Colon (tissue), 2 donors: ENCODE data around the gene MDN1.
"Not testable (repeated sequence)": the region's sequence is repeated elsewhere in the genome, so short reads cannot be mapped to it uniquely, and the experiment has no call there.

Experiments used
- FAIRE-seq: peaks from 2 replicates; lab custom pipeline; 2012; peaks lifted over from hg19 to GRCh38; lab: Jason Lieb, UNC
- donor health status: control.
- donor health status: control.

MDN1 gene

DNA sequence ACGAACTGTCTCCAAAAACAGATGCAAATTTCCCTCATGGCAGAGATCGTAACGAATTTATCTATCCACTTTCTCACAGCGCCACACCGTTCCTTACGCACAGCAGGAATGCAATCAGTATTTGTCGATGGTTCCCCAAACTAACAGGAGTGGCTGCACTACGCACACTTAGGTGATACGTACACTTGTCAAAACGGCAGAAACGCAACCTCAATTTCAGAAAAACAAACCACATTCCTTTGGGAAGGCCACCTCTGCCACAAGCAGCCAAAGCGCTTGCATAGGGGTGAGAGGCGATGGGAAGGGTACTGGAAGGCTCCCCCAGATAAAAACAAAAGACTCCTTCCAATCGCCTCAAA, 638 bp downstream of the MDN1 start:
- no peak for FAIRE-seq

DNA sequence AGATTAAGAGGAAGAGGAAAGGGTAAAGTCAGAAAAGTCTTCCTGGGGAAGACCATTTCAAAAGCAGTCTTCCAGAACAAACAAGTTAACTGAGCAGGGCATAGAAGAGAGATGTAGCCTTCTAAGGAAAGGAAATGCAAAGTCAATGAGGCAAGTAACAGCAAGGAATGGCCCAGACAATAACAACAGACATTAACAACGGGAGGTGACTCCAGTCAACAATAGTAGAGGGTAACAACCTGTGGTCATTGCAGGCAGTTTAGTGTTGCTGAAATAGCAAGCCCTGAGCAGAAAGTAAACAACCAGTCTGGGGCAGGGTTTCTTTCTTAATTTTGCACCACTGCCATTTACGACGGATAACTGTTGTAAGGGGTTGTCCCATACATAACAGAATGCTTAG, 2.1 kb downstream of the MDN1 start:
- FAIRE-seq = no peak

DNA sequence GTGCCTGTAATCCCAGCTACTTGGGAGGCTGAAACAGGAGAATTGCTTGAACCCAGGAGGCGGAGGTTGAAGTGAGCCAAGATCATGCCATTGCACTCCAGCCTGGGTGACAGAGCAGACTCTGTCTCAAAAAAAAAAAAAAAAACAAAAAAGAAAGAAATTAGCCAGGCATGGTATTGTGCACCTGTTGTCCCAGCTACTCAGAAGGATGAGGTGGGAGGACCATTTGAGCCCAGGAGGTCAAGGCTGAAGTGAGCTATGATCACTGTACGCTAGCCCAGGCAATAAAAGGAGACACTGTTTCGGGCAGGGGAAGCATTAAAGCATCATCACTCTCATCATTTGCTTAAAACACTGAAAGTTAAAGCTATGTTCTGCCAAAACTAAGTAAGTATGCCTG, 6.2 kb downstream of the MDN1 start:
- FAIRE-seq = not testable (repeated sequence)

DNA sequence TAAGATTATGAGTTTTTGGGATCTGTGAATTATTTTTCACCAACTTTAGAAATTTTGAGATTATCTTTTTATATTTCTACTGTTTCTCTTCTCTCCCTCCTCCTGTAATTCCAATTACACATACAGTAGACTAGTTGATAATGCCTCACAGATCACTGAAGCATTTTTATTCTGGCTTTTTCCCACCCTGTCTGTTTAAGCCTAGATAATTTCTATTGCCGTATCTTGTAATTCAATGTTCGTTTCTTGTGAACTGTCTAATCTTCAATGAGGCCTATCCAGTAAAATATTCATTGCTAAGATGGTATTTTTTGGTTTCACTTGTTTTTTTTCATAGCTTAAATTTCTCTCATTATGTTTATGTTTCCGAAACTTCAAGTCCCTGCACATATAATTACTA, 12.0 kb downstream of the MDN1 start:
- no peak for FAIRE-seq

DNA sequence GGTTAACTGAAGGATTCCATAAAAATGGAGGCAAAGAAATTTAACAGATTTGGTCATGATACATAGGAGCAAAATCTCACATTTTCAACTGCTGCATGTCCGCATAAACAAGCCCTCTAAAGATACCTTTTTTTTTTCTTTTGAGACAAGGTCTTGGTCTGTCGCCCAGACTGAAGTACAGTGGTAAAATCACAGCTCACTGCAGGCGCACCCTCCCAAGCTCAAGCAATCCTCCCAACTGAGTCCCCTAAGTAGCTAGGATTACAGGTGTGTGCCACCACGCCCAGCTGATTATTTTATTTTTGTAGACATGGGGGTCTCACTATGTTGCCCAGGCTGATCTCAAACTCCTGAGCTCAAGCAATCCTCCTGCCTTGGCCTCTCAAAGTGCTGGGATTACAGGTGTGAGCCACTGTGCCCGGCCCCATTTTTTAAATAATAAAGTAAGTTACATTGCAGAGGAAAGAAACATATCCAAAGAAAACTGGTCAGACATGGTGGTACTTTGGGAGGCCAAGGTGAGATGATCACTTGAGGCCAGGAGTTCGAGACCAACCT, 13.7 kb downstream of the MDN1 start:
- no peak for FAIRE-seq

DNA sequence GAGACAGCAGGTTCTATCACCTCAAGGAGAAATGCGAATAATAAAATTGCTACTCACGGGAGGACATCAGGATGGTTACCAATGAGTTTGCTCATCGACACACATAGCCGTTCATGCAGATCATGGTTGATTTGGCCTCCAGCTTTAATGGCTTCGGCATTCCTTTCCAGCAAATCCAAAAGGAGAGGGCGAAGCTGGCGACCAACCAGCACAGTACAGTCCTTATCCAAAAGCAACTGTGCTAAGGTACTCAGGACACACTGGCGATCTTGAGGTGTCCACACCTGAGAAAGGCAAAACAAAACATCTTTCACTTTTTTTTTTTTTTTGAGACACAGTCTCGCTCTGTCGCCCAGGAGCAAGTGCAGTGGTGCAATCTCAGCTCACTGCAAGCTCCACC, 16.3 kb downstream of the MDN1 start:
- no peak for FAIRE-seq

DNA sequence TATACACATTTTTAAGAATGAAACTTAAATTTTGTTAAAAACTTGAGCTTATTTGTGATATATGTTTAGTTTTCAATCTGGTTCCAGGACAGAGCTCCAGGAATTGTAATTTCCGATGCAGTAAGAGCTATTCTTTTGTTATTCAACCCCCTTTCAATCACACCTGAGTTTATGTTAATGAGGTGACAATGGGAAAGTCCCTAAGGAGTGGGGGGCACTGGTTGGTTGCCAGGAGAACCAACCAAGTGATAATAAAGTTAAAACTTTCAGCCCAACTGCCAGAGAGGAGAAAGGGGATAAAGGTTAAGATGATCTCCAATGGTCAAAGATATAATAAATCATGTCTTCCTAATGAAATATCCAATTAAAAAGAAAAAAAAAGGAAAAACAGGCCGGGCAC, 19.8 kb downstream of the MDN1 start:
- no peak for FAIRE-seq

DNA sequence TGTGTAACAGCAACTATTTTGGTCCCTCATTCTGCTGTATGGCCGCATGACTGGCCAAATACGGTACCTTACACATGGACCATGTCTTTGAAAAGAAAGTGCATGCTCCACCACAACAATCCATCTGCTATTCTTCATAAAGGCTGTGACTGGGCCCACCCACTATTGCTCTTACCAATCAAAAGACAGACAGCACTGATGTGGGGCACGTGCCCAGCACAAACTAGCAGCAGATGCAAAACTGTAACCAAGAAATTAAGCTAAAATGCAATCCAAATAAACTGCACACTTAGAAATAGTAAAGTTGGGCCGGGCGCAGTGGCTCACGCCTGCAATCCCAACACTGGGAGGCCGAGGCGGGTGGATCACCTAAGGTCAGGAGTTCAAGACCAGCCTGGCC, 20.5 kb downstream of the MDN1 start:
- no peak for FAIRE-seq

DNA sequence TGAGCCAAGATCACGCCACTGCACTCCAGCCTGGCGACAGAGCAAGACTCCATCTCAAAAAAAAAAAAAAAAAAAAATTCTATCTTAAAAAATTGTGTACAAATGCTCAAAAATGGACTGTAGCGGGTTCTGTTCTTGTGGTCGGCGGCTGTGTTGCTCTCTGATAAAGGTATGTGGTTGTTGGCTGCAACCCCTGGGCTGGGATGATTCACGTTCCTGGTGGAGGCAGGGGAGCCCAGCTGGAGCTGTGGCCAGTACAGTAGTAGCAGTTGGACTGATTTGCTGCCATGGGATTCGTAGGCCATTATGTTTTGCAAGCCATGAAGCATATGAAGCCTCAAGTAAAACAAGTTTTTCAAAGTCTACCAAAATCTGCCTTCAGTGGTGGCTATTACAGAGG, 22.3 kb downstream of the MDN1 start:
- FAIRE-seq = no peak

DNA sequence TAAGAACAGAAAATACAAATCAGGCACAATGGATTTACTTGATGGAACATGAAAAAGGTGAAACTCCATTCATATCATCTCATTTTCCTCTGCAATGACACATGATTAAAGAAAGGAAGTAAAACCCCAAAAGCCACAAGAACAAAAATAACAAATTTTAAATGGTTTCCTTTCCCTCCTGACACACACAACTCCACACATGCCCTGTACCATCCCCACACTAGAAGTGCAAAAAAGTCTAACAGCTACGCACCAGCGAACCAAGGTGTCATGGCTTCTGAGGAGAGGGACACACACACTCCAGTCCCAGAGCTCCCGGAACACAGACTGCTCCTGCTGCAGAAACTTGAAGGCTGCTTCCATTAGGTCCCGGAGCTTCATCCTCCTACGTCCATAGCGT, 25.3 kb downstream of the MDN1 start:
- FAIRE-seq = no peak

DNA sequence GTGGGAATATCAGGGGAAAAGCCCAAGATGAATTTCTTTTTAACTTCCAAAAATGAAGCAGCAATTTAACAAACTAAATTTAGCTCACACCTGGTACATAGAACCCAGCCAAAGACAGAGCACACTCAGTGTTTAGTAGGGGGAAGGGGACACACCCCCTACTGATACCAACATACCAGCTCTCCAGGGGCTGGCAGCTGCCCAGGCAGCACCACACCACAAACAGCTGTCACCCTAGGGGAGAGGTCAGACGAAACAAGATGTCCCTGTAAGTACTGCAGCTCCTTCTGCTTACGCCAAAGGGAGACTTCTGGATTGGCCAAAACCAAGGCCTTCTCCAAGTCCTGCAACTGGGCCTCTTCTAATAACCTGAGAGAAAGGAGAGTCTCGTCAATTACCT, 26.0 kb downstream of the MDN1 start:
- FAIRE-seq = no peak

DNA sequence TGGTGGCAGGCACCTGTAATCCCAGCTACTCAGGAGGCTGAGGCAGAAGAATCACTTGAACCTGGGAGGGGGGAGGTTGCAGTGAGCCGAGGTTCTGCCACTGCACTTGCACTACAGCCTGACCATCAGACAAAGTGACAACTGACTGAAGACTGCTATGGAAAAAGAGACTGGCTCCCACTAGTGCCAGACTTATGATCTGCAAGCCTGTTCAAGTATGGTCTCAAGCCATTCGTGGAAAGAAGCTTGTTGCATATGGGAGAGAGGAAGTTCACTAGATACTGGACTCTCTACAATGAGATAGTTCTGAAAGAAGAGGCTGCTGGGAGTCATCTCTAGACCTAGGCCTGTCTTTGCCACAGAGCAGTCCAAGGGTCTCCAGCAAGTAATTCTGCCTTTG, 26.7 kb downstream of the MDN1 start:
- no peak for FAIRE-seq

DNA sequence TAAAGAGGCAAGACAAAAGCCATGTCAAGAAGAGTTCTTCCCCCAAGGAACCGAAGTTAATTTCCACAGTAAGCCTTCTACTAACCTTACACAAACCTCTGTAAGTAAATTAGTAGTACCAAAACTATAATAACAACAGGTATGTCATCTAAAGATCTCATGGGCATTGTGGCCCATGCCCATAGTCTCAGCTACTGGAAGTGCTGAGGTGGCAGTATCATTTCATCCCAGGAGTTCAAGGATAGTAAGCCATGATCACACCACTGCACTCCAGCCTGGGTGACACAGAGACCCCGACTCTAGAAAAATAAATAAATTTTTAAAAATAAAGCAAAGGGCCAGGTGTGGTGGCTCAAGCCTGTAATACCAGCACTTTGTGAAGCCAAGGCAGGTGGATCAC, 29.2 kb downstream of the MDN1 start:
- no peak for FAIRE-seq

DNA sequence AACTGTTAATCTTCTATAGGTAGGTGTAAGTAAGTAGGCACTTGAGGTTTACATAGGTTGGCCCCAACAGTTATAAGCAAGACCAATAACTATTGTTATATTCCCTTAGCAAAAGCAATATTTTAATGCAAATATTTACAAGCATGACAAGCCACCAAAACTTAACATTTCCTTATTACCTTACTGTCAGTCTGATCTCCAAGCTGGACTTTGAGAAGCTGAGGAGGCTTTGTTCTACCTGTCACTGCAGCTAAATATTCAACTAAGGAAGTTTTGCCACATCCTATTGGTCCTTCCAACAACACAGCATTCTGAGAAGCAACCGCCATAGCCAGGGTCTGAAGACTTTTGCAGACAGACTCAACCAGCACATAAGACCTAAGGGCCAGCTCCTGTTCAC, 29.6 kb downstream of the MDN1 start:
- FAIRE-seq = no peak

DNA sequence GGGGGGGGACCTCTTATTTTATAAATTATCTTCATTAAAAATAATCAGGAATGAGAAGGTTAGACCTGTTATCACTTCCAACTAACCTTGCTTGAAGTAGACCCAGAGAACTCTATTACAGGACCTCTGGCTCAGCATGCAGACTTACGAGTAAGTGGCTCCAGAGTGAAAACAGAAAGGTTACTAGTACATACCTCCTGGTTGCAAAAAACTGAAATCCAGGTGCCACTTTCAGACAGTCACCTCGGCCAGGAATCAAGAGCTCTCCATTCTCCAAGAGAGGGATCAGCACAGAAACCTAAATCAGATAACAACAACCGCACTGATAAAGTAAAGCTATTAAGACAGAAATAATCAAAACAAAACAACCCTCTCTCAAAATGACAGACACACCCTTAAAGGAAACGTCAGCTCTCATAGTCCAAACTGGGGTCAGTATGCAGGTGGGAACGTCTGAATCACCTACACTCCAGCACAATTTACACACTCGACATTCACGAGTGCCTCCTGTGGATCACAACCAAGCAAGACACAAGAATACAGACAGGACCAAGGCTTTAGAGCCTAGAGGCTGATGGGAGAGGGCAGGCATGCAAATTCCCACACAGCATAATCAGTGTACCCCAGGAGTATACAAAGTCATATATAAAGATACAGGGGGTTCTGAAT, 31.8 kb downstream of the MDN1 start:
- no peak for FAIRE-seq

DNA sequence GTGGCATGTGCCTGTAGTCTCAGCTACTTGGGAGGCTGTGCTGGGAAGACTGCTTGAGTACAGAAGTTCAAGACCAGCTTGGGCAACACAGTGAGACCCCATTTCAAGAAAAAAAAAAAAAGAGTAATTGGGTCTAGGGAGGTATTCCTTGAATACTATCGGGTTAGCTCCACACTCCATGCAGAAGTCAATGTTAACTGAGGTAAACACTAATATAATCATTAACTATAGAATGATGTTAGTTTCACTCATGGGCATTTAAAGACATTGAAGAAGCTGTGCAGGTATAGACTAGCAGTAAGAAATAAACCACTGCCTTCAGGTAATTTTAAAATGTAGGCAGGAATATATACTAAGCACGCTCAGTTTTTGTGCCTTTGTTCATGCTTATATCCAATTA, 32.6 kb downstream of the MDN1 start:
- no peak for FAIRE-seq

DNA sequence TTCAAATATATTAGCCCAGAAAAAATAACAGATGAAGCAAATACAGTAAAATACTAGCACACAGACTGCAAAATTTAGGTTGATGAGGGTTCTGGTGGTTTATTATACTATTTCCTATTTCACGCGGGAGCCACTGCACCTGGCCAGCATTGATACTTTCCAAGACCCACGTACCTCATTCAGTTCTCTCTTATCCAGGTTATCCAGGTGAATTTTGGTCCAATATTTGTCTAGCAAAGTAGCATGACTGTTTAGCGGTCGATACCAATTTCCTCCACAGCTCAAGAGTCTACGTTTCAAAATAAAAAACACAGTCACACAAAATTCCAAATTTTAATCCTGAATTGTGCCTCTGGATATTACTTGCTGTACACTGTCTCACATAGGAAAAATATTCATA, 34.8 kb downstream of the MDN1 start:
- no peak for FAIRE-seq

DNA sequence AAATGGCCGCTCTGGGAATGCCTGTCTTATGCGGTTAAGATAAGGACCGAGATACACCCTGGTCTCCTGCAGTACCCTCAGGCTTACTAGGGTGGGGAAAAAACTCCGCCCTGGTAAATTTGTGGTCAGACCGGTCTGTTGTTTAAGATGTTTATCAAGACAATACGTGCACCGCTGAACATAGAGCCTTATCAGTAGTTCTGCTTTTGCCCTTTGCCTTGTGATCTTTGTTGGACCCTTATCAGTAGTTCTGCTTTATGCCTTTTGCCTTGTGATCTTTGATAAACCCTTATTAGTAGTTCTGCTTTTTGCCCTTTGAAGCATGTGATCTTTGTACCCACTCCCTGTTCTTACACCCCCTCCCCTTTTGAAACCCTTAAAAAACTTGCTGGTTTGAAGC, 36.3 kb downstream of the MDN1 start:
- not testable (repeated sequence) for FAIRE-seq

DNA sequence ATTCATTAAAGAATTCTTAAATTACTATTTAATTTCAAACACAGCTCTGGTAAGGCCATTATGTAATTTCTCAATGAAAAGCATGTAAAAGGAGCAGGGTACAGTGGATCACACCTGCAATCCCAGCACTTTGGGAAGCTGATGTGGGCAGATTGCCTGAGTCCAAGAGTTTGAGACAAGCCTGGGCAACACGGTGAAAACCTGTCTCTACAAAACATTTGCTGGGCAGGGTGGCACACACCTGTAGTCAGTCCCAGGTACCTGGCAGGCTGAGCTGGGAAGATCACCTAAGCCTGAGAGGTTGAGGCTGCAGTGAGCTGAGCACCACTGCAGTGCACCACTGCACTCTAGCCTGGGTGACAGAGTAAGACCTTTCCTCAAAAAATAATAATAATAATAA, 37.4 kb downstream of the MDN1 start:
- FAIRE-seq = no peak

DNA sequence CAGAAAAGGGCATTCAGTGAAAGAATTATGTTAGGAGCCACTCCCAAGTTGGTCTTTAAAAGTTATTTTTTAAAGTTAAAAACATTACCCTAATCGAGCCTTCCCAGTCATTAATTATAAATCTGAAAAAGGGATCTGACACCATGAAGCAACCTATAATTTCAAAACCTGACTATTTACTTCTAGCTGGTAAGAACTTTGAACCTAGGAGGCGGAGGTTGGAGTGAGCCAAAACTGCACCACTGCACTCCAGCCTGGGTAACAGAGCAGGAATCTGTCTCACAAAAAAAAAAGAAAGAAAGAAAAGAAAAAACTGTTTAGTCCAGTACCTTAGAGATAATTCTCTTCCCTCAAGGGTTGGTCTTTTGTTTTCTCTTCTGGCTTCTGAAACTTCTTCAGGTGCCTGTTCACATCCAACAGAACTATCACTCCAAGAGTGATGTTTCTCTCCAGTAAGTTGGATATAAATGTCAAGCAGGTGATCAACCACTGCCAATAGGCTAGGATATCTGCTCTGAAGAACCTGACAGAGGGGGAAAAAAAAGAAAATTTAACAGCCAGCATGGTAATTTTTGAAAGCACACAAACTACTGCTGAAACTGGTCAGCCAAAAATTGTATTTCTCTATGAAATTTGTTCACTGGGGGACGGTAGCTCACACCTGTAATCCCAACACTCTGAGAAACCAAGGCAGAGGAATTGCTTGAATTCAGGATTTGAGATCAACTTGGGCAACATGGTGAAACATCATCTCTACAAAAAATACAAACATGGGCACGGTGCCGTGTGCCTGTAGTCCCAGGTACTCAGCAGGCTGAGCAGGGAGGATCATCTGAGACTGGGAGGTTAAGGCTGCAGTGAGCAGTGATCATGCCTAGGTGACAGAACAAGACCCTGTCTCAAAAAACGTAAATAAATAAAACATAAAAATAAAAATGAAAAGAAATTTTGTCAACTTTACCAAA, 38.2 kb downstream of the MDN1 start:
- FAIRE-seq = no peak

DNA sequence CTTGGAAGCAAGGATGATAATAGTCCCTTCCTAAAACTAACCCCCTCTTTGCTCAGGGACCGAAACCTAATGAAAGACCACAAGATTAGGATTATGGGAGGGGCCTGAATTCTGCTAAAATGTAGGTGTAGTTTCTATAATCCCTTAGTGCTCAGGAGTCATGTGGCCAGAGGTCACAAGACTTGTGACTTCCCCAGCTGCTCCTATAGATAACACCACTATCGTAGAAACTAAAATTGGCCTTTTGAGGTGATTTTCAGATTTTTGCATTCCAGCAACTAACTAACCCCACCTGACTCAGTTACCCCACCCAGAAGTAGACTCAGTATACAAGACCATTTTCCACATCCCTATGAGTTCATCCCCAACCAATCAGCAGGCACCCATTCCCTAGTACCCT, 42.1 kb downstream of the MDN1 start:
- FAIRE-seq = no peak

DNA sequence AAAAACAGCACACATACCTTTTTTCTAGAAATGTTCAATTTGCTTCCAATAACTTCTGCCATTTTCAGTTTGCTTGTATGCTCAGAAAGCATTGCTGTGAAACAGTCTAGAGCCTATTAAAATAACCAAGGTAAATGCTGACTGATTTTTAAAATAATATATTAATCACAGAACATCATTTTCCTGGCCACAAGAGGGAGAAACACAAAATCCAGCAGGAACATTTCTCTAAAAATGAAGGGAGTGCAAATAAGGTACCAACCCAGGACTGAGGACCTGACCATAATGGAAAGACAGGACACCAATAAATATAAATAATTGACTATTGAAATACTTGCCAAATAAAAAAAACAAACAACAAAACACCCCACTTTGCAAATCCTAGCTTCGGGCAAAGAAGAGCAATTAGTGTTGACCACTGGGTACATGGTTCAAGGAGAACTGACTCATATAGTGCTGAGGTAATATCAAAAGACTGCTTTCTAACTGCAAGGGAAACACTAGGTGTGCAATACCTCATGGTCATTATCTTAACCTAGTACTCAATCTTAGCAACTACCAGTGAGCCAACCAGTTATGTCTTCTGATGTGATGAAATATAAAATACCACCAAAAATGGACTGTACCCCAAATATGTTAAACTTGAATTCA, 42.9 kb downstream of the MDN1 start:
- no peak for FAIRE-seq

DNA sequence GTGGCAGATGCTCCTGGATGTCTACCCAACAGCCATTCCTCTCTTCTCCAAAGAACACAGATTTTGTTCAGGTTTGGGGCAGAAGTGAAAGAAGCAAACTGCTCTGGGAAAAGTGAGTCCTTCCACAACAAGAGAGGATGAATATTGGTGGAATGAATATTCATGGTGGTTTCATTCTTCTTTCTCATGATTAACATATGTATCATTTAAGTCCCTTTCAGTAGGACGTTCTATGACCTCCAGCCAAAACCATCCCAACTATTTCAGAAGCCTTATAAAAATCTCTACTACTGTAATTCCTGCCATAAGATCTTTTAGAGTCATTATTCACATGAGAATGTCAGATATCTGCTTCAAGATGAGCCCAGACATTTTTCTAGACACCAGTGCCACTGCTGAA, 44.4 kb downstream of the MDN1 start:
- no peak for FAIRE-seq
